SK-N-SH (cell line): ENCODE measurements around the gene CYLD. TPM values are rescaled to one million over a fixed set of nuclear protein-coding genes. Genes with fewer than 3 reads are reported as not detected.

Experiments
- CTCF ChIA-PET: fragments of 300-600, 350-600 bp; formaldehyde crosslinking; extraction: SDS; loops from one replicate; lab custom pipeline; 2021; lab: Yijun Ruan, JAX
- POLR2A ChIA-PET: fragments of 350-600 bp; sonication (Branson Sonifier 250); formaldehyde crosslinking; extraction: SDS; loops from one replicate; lab custom pipeline; 2020; ENCODE audit warnings: antibody characterized with exemption, inconsistent platforms; lab: Yijun Ruan, JAX
- DNase-seq: peaks from one replicate; pipeline ENCODE4 v3.0.0; 2012
- H2AFZ ChIP-seq: fragments of 200-600 bp; sonication (generic); 2 replicates; pipeline ENCODE4 v1.8.1; 2016; ENCODE audit warnings: antibody characterized with exemption, mild to moderate bottlenecking, low read depth
- H3F3A ChIP-seq: fragments of 200-600 bp; sonication (generic); replicated peaks from 2 replicates; pipeline ENCODE3; 2016; ENCODE audit warnings: antibody characterized with exemption, mild to moderate bottlenecking; ENCODE audit not compliant: insufficient read depth
- H3K27ac ChIP-seq, 2 experiments: fragments of 200-500 bp in 1 of 2; fragments of 200-600 bp in 1 of 2; sonication (Bioruptor generic) in 1 of 2; sonication (generic), shearing (Covaris generic) in 1 of 2; 2 replicates each; pipeline versions ENCODE4 v1.5.1 to v1.6.1; 2014 to 2016; ENCODE audit warnings: low read depth in 2 of 2, inconsistent platforms in 1 of 2, low read length in 1 of 2, mild to moderate bottlenecking in 1 of 2, mixed read lengths in 1 of 2
- H3K27me3 ChIP-seq: fragments of 200-600 bp; sonication (generic), shearing (Covaris generic); 2 replicates; pipeline ENCODE4 v1.6.1; 2016; ENCODE audit warnings: mixed run types; ENCODE audit not compliant: insufficient read depth
- H3K36me3 ChIP-seq, 2 experiments: fragments of 200-500 bp in 1 of 2; fragments of 200-600 bp in 1 of 2; sonication (Bioruptor generic) in 1 of 2; sonication (generic) in 1 of 2; replicated peaks in 1 of 2; 2 replicates each; pipeline versions ENCODE3 to v1.5.1; 2014 to 2016; ENCODE audit warnings: low read length in 1 of 2, mild to moderate bottlenecking in 1 of 2; ENCODE audit not compliant: insufficient read depth in 2 of 2, control insufficient read depth in 1 of 2
- H3K4me1 ChIP-seq, 2 experiments: fragments of 200-500 bp in 1 of 2; fragments of 200-600 bp in 1 of 2; sonication (Bioruptor generic) in 1 of 2; sonication (generic), shearing (Covaris generic) in 1 of 2; 2 replicates each; pipeline versions ENCODE4 v1.5.1 to v1.6.1; 2014 to 2016; ENCODE audit warnings: low read depth in 1 of 2, low read length in 1 of 2, mixed run types in 1 of 2; ENCODE audit not compliant: insufficient read depth in 2 of 2, control insufficient read depth in 1 of 2
- H3K4me2 ChIP-seq: fragments of 200-600 bp; sonication (generic), shearing (Covaris generic); 2 replicates; pipeline ENCODE4 v1.6.1; 2017; ENCODE audit warnings: mixed run types
- H3K4me3 ChIP-seq, 2 experiments: fragments of 200-500 bp in 1 of 2; fragments of 200-600 bp in 1 of 2; sonication (Bioruptor generic) in 1 of 2; sonication (generic), shearing (Covaris generic) in 1 of 2; 2 replicates each; pipeline versions ENCODE4 v1.5.1 to v1.8.1; 2014 to 2016; ENCODE audit warnings: low read depth in 2 of 2, inconsistent platforms in 1 of 2, low read length in 1 of 2, mild to moderate bottlenecking in 1 of 2, mixed read lengths in 1 of 2, moderate library complexity in 1 of 2
- H3K79me2 ChIP-seq: fragments of 200-600 bp; sonication (generic); 2 replicates; pipeline ENCODE4 v1.8.1; 2017; ENCODE audit warnings: mild to moderate bottlenecking; ENCODE audit not compliant: insufficient read depth
- H3K9ac ChIP-seq: fragments of 200-600 bp; sonication (generic); 2 replicates; pipeline ENCODE4 v1.6.1; 2017; ENCODE audit warnings: mixed run types
- H3K9me2 ChIP-seq: fragments of 200-600 bp; sonication (generic); 2 replicates; pipeline ENCODE4 v1.6.1; 2017; ENCODE audit warnings: mixed run types
- H3K9me3 ChIP-seq: fragments of 200-600 bp; sonication (generic); 2 replicates; pipeline ENCODE4 v1.6.1; 2017; ENCODE audit warnings: mixed run types, mild to moderate bottlenecking, moderate library complexity
- H4K20me1 ChIP-seq: fragments of 200-600 bp; sonication (generic); 2 replicates; pipeline ENCODE4 v1.6.1; 2017; ENCODE audit warnings: mild to moderate bottlenecking, mixed run types; ENCODE audit not compliant: insufficient read depth
- CHD2 ChIP-seq: fragments of 150-350 bp; IDR thresholded peaks from 2 replicates; pipeline ENCODE4 v1.6.1; 2018; ENCODE audit warnings: low read length; ENCODE audit not compliant: partially characterized antibody
- ELF1 ChIP-seq: IDR thresholded peaks from 2 replicates; pipeline ENCODE4 v1.4.0; 2012
- EZH2phosphoT487 ChIP-seq: fragments of 200-600 bp; sonication (generic); IDR thresholded peaks from 2 replicates; pipeline ENCODE4 v1.6.1; 2017; ENCODE audit warnings: low read depth, mixed run types, mild to moderate bottlenecking, antibody characterized with exemption, moderate library complexity, borderline replicate concordance
- FOXJ3 ChIP-seq: sonication (generic); formaldehyde crosslinking; IDR thresholded peaks from 2 replicates; pipeline ENCODE4 v1.5.1; 2020; ENCODE audit warnings: mild to moderate bottlenecking, missing genetic modification reagents
- GABPA ChIP-seq: IDR thresholded peaks from 2 replicates; pipeline ENCODE4 v1.4.0; 2012; ENCODE audit warnings: low read depth, mild to moderate bottlenecking
- JUND ChIP-seq: IDR thresholded peaks from 2 replicates; pipeline ENCODE4 v1.4.0; 2012
- MEF2A ChIP-seq: IDR thresholded peaks from 2 replicates; pipeline ENCODE4 v1.4.0; 2012; ENCODE audit warnings: low read depth, borderline replicate concordance
- NFIC ChIP-seq: IDR thresholded peaks from 2 replicates; pipeline ENCODE4 v1.4.0; 2012; ENCODE audit warnings: borderline replicate concordance
- NRF1 ChIP-seq: IDR thresholded peaks from 2 replicates; pipeline ENCODE4 v1.6.1; 2012; ENCODE audit warnings: low read depth, mild to moderate bottlenecking, low read length
- PBX3 ChIP-seq: IDR thresholded peaks from 2 replicates; pipeline ENCODE4; 2012
- POLR2AphosphoS5 ChIP-seq: IDR thresholded peaks from 2 replicates; pipeline ENCODE4 v1.6.1; 2012; ENCODE audit warnings: low read depth, low read length
- RAD21 ChIP-seq: IDR thresholded peaks from 2 replicates; pipeline ENCODE4 v1.6.1; 2012; ENCODE audit warnings: mild to moderate bottlenecking, low read length
- REST ChIP-seq: IDR thresholded peaks from 2 replicates; pipeline ENCODE4 v1.6.1; 2012; ENCODE audit warnings: mild to moderate bottlenecking, low read depth, low read length, moderate library complexity
- RFX5 ChIP-seq: IDR thresholded peaks from 2 replicates; pipeline ENCODE4 v1.6.1; 2012; ENCODE audit warnings: mild to moderate bottlenecking, improper control_type of control experiment, low read length
- RXRA ChIP-seq: IDR thresholded peaks from 2 replicates; pipeline ENCODE4 v1.4.0; 2012; ENCODE audit warnings: low read depth, mild to moderate bottlenecking, borderline replicate concordance
- SMC3 ChIP-seq: IDR thresholded peaks from 2 replicates; pipeline ENCODE4 v1.6.1; 2012; ENCODE audit warnings: low read depth, low read length, improper control_type of control experiment
- TCF12 ChIP-seq: IDR thresholded peaks from 2 replicates; pipeline ENCODE4 v1.4.0; 2012
- USF2 ChIP-seq: fragments of 150-350 bp; IDR thresholded peaks from 2 replicates; pipeline ENCODE4 v1.6.1; 2017; ENCODE audit warnings: antibody characterized with exemption, low read length, low read depth, borderline replicate concordance
- YY1 ChIP-seq: IDR thresholded peaks from 2 replicates; pipeline ENCODE4 v1.4.0; 2012; ENCODE audit warnings: low read depth, mild to moderate bottlenecking
- whole genome bisulfite sequencing: methylation state at CpG from one replicate; pipeline ENCODE4 v1.1.6; 2017; ENCODE audit warnings: low lambda C conversion rate; 5-methylcytosine and 5-hydroxymethylcytosine counted together
- polyA plus RNA-seq, 3 experiments: library from polyadenylated mRNA; depleted of rRNA; stranded (reverse); fragments of >200 nt; gene quantifications; 2 replicates each; pipeline ENCODE4 v1.2.3, GENCODE V29; 2012
- TF ChIP-seq, protein P1 (sequence below): fragments of 150-350 bp; IDR thresholded peaks from 2 replicates; pipeline ENCODE4 v1.6.1; 2016; ENCODE audit warnings: mild to moderate bottlenecking, low read depth, low read length

Gene CYLD
- polyA plus RNA-seq, 1 of the 3 experiments (the other 2 are of a cell fraction), result 6.5 TPM

DNA sequence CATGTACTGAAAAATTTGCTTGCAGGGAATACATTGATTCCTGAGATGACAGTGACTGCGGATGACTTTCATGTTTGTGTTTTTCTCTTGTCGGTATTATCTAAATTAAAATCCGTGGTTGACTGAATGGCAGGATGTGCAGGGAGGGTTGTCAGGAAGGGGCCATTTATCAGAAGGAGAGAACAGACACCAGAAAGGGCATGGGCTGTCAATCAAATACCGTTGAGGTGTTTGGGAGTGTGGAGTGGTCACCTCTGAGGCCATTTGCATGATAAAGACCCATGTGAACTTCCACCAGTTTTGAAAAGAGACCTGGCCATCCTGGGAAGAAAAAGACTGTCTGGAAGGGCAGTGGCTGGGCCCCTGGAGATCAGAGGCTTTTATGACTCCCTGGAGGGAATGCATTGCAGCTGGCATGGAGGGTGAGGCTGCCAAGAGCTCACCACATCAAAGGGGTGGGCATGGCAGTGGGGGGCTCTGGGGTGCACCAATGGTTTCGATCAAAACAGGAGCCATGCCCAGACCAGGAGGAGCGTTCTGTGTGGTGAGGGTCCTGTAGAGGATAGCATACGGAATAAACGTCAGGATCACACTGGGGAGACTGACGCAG, 67.1 kb downstream of the CYLD start:
- H3K4me2 ChIP-seq, result no peak overlapping the region
- POLR2A ChIA-PET, result no interaction called here
- CTCF ChIA-PET, result interaction anchor here (0.8 kb wide), 1 partner anchor 145 kb away, joined by 3 read pairs; no protein-coding TSS in a partner anchor
- H3K79me2 ChIP-seq, result no peaks in the 10 kb centered on the region
- peaks cover 0 to 3% of the 10 kb centered on the region in 2 experiments; a peak in 1 of 4 replicates for H3K4me1 ChIP-seq
- H3K36me3 ChIP-seq, result no peaks in the 10 kb centered on the region
- TF ChIP-seq PBX3 (no peak), REST (no peak), POLR2AphosphoS5 (no peak), ELF1 (no peak), NFIC (no peak), SMC3 (no peak), CHD2 (no peak), JUND (no peak), EZH2phosphoT487 (no peak), NRF1 (no peak), FOXJ3 (CRISPR knock-in tag) (no peak), TCF12 (no peak), MEF2A (no peak), YY1 (no peak), RAD21 (no peak), RFX5 (no peak), RXRA (no peak), USF2 (no peak), GABPA (no peak)
- TF ChIP-seq, protein P1, sequence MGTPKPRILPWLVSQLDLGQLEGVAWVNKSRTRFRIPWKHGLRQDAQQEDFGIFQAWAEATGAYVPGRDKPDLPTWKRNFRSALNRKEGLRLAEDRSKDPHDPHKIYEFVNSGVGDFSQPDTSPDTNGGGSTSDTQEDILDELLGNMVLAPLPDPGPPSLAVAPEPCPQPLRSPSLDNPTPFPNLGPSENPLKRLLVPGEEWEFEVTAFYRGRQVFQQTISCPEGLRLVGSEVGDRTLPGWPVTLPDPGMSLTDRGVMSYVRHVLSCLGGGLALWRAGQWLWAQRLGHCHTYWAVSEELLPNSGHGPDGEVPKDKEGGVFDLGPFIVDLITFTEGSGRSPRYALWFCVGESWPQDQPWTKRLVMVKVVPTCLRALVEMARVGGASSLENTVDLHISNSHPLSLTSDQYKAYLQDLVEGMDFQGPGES, result no peak
- no peak overlapping the region for H3K4me3 ChIP-seq
- WGBS, result 62% methylated on average over 9 of the region's 9 CpGs
- H3K9me2 ChIP-seq, result no peaks in the 10 kb centered on the region
- H3F3A ChIP-seq, result no peaks in the 10 kb centered on the region
- no peak overlapping the region for H3K9ac ChIP-seq
- no peak overlapping the region for H2AFZ ChIP-seq
- no peaks in the 10 kb centered on the region for H4K20me1 ChIP-seq
- H3K9me3 ChIP-seq, result no peaks in the 10 kb centered on the region
- no peak for DNase-seq
- no peaks in the 10 kb centered on the region for H3K27me3 ChIP-seq
- H3K27ac ChIP-seq, result no peak overlapping the region
